ENCODE results near the gene GABRR3.
A peak's percentile ranks its signal among the peaks of the same experiment; 100 is the strongest.

GABRR3 gene

GRCh38 chr3:97968376-97968775 lies 66.7 kb downstream of the GABRR3 start:
- in situ Hi-C loops (cut with HindIII; ENCODE audit: low pct_ligation_motif_present, low sequenced_read_pairs) = no loop called here
- DNase-seq = no peak
- TF ChIP-seq, protein P1, sequence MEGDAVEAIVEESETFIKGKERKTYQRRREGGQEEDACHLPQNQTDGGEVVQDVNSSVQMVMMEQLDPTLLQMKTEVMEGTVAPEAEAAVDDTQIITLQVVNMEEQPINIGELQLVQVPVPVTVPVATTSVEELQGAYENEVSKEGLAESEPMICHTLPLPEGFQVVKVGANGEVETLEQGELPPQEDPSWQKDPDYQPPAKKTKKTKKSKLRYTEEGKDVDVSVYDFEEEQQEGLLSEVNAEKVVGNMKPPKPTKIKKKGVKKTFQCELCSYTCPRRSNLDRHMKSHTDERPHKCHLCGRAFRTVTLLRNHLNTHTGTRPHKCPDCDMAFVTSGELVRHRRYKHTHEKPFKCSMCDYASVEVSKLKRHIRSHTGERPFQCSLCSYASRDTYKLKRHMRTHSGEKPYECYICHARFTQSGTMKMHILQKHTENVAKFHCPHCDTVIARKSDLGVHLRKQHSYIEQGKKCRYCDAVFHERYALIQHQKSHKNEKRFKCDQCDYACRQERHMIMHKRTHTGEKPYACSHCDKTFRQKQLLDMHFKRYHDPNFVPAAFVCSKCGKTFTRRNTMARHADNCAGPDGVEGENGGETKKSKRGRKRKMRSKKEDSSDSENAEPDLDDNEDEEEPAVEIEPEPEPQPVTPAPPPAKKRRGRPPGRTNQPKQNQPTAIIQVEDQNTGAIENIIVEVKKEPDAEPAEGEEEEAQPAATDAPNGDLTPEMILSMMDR (IDR thresholded peaks at IDR 0.05; ENCODE audit: low read depth, low read length, missing control alignments) = no peak
- peaks cover 3% of the 10 kb centered on the region for H3K36me3 ChIP-seq (replicated peaks)
- no peak overlapping the region for H3K27ac ChIP-seq
- H3K4me3 ChIP-seq (ENCODE audit: low read depth, low read length) = no peak overlapping the region
- no peaks in the 10 kb centered on the region for H3K27me3 ChIP-seq (replicated peaks)

- Histone ChIP-seq H3K27me3 (replicated peaks) (no peaks in the 10 kb centered on the region), H3K36me3 (replicated peaks) (peaks cover 3% of the 10 kb centered on the region), H3K27ac (no peak overlapping the region), H3K4me3 (ENCODE audit: low read depth, low read length) (no peak overlapping the region)
- no peak for DNase-seq
- TF ChIP-seq, protein P1 (IDR thresholded peaks at IDR 0.05; ENCODE audit: low read depth, low read length, missing control alignments) = no peak
- in situ Hi-C loops (cut with HindIII; ENCODE audit: low pct_ligation_motif_present, low sequenced_read_pairs) = no loop called here
Measured at GRCh38 chr3:97967966-97968365, 67.1 kb downstream of the GABRR3 start.

- Histone ChIP-seq H3K36me3 (replicated peaks) (peaks cover 11% of the 10 kb centered on the region), H3K4me3 (ENCODE audit: low read depth, low read length) (no peak overlapping the region), H3K27me3 (replicated peaks) (no peaks in the 10 kb centered on the region), H3K27ac (no peak overlapping the region)
- DNase-seq = no peak
- in situ Hi-C loops (cut with HindIII; ENCODE audit: low pct_ligation_motif_present, low sequenced_read_pairs) = no loop called here
- TF ChIP-seq, protein P1 (IDR thresholded peaks at IDR 0.05; ENCODE audit: low read depth, low read length, missing control alignments) = no peak
Measured at GRCh38 chr3:97960993-97961766, 73.9 kb downstream of the GABRR3 start.

- no peaks in the 10 kb centered on the region for H3K27me3 ChIP-seq (replicated peaks)
- no peak overlapping the region for H3K27ac ChIP-seq
- DNase-seq = no peak
- peaks cover 16% of the 10 kb centered on the region for H3K36me3 ChIP-seq (replicated peaks)
- TF ChIP-seq, protein P1 (IDR thresholded peaks at IDR 0.05; ENCODE audit: low read depth, low read length, missing control alignments) = no peak
- in situ Hi-C loops (cut with HindIII; ENCODE audit: low pct_ligation_motif_present, low sequenced_read_pairs) = no loop called here
- H3K4me3 ChIP-seq (ENCODE audit: low read depth, low read length) = no peak overlapping the region
Measured at GRCh38 chr3:97960551-97960950, 74.6 kb downstream of the GABRR3 start.

GRCh38 chr3:97959872-97960271 lies 75.2 kb downstream of the GABRR3 start:
- H3K36me3 ChIP-seq (replicated peaks) = peaks cover 16% of the 10 kb centered on the region
- TF ChIP-seq, protein P1 (IDR thresholded peaks at IDR 0.05; ENCODE audit: low read depth, low read length, missing control alignments) = no peak
- DNase-seq = no peak
- H3K27me3 ChIP-seq (replicated peaks) = no peaks in the 10 kb centered on the region
- no peak overlapping the region for H3K4me3 ChIP-seq (ENCODE audit: low read depth, low read length)
- in situ Hi-C loops (cut with HindIII; ENCODE audit: low pct_ligation_motif_present, low sequenced_read_pairs) = no loop called here
- no peak overlapping the region for H3K27ac ChIP-seq

DNA sequence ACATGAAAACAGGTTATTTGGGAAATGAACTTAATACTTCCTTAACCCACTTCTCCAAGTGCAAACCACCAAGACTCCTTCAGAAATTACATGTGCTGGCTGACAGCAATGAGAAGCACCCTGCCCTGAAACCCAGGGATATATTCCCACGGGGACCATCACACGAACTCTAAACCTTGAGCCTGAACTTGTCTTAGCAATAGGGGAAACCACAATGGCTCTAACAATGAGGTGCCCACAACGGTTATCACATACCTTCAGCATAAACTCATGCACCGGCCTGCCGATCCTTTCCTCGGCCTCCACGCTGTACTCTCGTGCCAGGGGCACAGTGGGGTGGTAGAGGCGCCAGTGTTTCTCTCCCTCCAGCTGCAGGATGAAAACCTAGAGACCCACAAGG lies 76.3 kb downstream of the GABRR3 start:
- DNase-seq = peak; percentile 7
- no peaks in the 10 kb centered on the region for H3K27me3 ChIP-seq (replicated peaks)
- H3K27ac ChIP-seq = no peak overlapping the region
- peaks cover 20% of the 10 kb centered on the region for H3K36me3 ChIP-seq (replicated peaks)
- H3K4me3 ChIP-seq (ENCODE audit: low read depth, low read length) = no peak overlapping the region
- TF ChIP-seq, protein P1 (IDR thresholded peaks at IDR 0.05; ENCODE audit: low read depth, low read length, missing control alignments) = no peak
- in situ Hi-C loops (cut with HindIII; ENCODE audit: low pct_ligation_motif_present, low sequenced_read_pairs) = no loop called here
